GM12878 (cell line): ENCODE data around the gene IFT88.

ENCODE experiments used
- ATF2 ChIP-seq: IDR thresholded peaks from 2 replicates; pipeline ENCODE4 v1.6.1; 2012; ENCODE audit warnings: low read length, inconsistent platforms
- CTCF ChIP-seq, 3 experiments: IDR thresholded peaks in 2 of 3; conservative IDR thresholded peaks in 1 of 3; 2 replicates each; pipeline ENCODE4 v1.5.1; 2011; ENCODE audit warnings: low read depth in 3 of 3, low read length in 3 of 3, mild to moderate bottlenecking in 3 of 3, control low read depth in 2 of 3, moderate library complexity in 2 of 3, inconsistent platforms in 1 of 3, mixed read lengths in 1 of 3; ENCODE audit not compliant: control insufficient read depth in 2 of 3, insufficient read depth in 1 of 3; ENCODE audit errors: extremely low read depth in 1 of 3
- IKZF2 ChIP-seq, 2 experiments: fragments of 450-650 bp; IDR thresholded peaks; 2 replicates each; pipeline ENCODE4 v1.6.1; 2017; ENCODE audit warnings: mild to moderate bottlenecking in 2 of 2, moderate library complexity in 2 of 2
- IRF3 ChIP-seq: fragments of 450-650 bp; IDR thresholded peaks from 2 replicates; pipeline ENCODE4 v1.6.1; 2014; ENCODE audit warnings: mild to moderate bottlenecking
- POLR2A ChIP-seq: IDR thresholded peaks from 2 replicates; pipeline ENCODE4 v1.6.1; 2011; ENCODE audit warnings: low read depth, mild to moderate bottlenecking, low read length
- RBBP5 ChIP-seq: fragments of 200-600 bp; sonication (generic); conservative IDR thresholded peaks from 2 replicates; pipeline ENCODE4 v1.6.1; 2016
- SMC3 ChIP-seq: IDR thresholded peaks from 2 replicates; pipeline ENCODE4 v1.6.1; 2011; ENCODE audit warnings: low read length, improper control_type of control experiment, borderline replicate concordance
- SP1 ChIP-seq: IDR thresholded peaks from one replicate; pipeline ENCODE4 v1.6.1; 2011; ENCODE audit warnings: low read depth, low read length
- TAF1 ChIP-seq: IDR thresholded peaks from 2 replicates; pipeline ENCODE4 v1.6.1; 2011; ENCODE audit warnings: mild to moderate bottlenecking, low read depth, low read length, borderline replicate concordance
- ZZZ3 ChIP-seq: IDR thresholded peaks from 2 replicates; pipeline ENCODE4 v1.6.1; 2011; ENCODE audit warnings: low read depth; ENCODE audit not compliant: control insufficient read depth, insufficient read length

- no peak for TF ChIP-seq POLR2A
- TF ChIP-seq IRF3, result no peak
- no peak for TF ChIP-seq IKZF2 (IDR thresholded peaks at IDR 0.05)
- TF ChIP-seq RBBP5, result no peak
- peak; percentile 19; the same call in 1 of the 2 replicates for TF ChIP-seq SMC3
- TF ChIP-seq SP1, result no peak
- TF ChIP-seq ZZZ3, result no peak
- TF ChIP-seq CTCF (IDR thresholded peaks at IDR 0.05 in 2 of 3, conservative IDR thresholded peaks at IDR 0.05 in 1 of 3; ENCODE audit: control insufficient read depth in 2 of 3, extremely low read depth in 1 of 3, insufficient read depth in 1 of 3, low read depth in 3 of 3, low read length in 3 of 3), result no peak
- TF ChIP-seq TAF1, result no peak
- no peak for TF ChIP-seq ATF2
Measured at GRCh38 chr13:20550799-20551198, 16.2 kb upstream of the IFT88 start.
